ENCODE measurements around the gene FN3K.

FN3K gene

DNA sequence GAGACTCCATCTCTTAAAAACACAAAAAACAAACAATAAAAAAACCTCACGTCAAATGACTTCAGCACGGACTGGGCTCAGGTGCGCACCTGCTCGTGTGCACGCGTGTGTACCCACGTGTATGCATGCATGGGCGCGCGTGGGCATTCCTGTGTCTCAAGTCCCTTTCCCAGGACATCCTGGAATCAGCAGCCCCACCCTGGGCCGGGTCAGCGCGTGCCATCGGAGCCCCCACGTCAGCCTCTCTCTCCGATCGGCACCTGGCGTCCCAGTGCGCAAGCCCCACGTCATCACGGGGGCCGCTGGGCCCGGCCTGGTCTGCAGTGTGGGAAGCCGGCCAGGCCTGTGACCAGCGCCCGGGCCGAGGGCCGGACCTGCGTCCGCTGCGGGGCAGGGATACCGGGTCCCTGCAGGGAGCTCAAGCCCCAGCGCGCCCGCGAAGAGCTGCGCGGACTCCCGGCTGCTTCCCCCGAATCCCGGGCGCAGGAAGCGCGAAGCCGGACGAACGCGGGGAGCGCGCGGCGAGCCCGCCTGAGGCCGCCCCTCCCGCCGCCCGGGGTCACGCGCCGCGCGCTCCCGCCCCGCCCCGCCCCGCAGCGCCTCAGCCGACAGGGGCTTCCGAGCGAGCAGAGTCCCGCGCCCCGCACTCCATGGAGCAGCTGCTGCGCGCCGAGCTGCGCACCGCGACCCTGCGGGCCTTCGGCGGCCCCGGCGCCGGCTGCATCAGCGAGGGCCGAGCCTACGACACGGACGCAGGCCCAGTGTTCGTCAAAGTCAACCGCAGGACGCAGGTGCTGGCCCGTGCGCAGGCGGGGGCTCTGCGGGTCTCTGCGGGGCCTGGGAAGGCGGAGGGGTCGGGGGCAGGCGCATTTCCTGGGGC lies at the start of gene FN3K:
TSS of gene FN3K (plus strand) at position 629 of the 880 bp plus-strand sequence. CDS start at position 651, 22 bp downstream.
- Histone ChIP-seq H3K4me1 (ENCODE audit: control insufficient read depth, insufficient read depth, low read length) (peaks cover 1% of the 10 kb centered on the region; the same call in 1 of the 2 replicates), H3K36me3 (ENCODE audit: control insufficient read depth, insufficient read depth, low read length) (0 out of 2 replicates have a peak, but pooled peaks cover 3% of the 10 kb centered on the region), H3K4me3 (ENCODE audit: low read length) (peak within 1 kb of the TSS; percentile 71), H3K27ac (ENCODE audit: low read length) (no peak within 1 kb of the TSS), H3K9me3 (ENCODE audit: control insufficient read depth, insufficient read depth, low read length) (no peaks in the 10 kb centered on the region), H3K27me3 (ENCODE audit: control insufficient read depth, insufficient read depth, low read length) (no peaks in the 10 kb centered on the region)
- WGBS (ENCODE audit: insufficient coverage, insufficient read length): no CpG with 5 or more reads among the region's 101 CpGs
- DNase-seq (ENCODE audit: low read depth, low spot score): no peak

DNA sequence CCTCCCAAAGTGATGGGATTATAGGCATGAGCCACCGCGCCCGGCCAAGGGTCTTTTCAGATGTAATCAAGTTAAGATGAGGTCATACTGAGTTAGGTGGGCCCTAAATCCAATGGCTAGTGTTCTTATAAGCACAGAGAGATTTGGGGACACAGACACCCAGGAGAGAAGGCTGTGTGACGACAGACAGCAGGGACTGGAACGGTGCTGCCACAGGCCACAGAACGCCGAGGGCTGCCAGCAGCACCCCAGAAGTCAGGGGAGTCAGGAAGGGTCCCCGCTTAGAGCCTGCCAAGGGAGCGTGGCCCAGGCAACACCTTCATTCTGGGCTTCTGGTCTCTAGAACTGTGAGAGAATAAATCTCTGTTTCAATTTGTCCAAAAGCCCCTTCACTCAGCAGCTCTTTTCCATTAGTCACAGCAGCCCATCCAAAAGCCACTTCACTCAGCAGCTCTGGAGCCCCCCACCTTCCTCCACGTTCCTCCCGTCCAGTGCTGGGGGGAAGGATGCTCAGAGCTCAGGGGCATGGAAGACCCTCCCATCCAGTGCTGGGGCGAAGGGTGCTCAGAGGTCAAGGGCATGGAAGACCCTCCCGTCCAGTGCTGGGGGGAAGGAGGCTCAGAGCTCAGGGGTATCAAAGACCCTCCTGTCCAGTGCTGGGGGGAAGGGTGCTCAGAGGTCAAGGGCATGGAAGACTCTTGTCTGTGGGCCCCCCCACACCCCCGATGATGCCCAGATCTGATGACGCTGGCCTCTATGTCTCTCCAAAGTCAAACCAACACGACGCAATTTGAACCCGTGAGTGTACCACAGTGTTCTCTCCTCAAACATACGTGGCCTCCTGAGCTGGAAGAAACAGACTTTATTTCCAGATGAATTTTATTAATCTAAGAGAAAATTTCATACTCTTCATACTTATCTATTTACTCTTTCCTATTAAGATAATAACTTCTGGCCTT lies 48.8 kb upstream of the FN3K start:
- Histone ChIP-seq H3K9me3 (ENCODE audit: control insufficient read depth, insufficient read depth, low read length) (no peaks in the 10 kb centered on the region), H3K27ac (ENCODE audit: low read length) (no peak overlapping the region), H3K4me1 (ENCODE audit: control insufficient read depth, insufficient read depth, low read length) (0 out of 2 replicates have a peak, but pooled peaks cover 2% of the 10 kb centered on the region), H3K36me3 (ENCODE audit: control insufficient read depth, insufficient read depth, low read length) (no peaks in the 10 kb centered on the region; the same call in 1 of the 2 replicates), H3K27me3 (ENCODE audit: control insufficient read depth, insufficient read depth, low read length) (no peaks in the 10 kb centered on the region), H3K4me3 (ENCODE audit: low read length) (no peak overlapping the region)
- no CpG with 5 or more reads among the region's 19 CpGs for WGBS (ENCODE audit: insufficient coverage, insufficient read length)
- no peak for DNase-seq (ENCODE audit: low read depth, low spot score)

DNA sequence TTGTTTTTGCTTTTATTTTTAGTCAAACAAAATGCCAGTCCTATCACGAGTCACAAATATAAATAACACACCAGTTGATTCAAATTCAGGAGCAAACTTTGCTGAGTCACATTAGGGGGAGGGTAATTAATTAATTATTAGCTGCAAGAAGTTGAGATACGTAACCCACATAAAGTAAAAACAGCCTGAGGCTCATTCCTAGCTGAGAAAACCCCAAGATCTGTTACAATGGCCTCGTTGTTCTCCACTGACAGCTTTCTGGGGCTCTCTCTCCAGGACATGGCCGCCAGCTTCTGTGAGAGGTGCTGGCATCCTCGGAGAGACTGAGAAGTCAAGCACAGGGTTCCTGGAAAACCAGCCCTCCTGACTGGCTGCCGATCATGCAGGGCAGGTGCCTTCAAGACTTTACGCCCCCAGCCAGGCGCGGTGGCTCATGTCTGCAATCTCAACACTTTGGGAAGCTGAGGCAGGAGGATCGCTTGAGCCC lies 48.0 kb upstream of the FN3K start:
- no peak for DNase-seq (ENCODE audit: low read depth, low spot score)
- H3K27me3 ChIP-seq (ENCODE audit: control insufficient read depth, insufficient read depth, low read length): no peaks in the 10 kb centered on the region
- H3K36me3 ChIP-seq (ENCODE audit: control insufficient read depth, insufficient read depth, low read length): no peaks in the 10 kb centered on the region; the same call in 1 of the 2 replicates
- H3K4me1 ChIP-seq (ENCODE audit: control insufficient read depth, insufficient read depth, low read length): 0 out of 2 replicates have a peak, but pooled peaks cover 2% of the 10 kb centered on the region
- WGBS (ENCODE audit: insufficient coverage, insufficient read length): no CpG with 5 or more reads among the region's 10 CpGs
- no peak overlapping the region for H3K4me3 ChIP-seq (ENCODE audit: low read length)
- H3K9me3 ChIP-seq (ENCODE audit: control insufficient read depth, insufficient read depth, low read length): no peaks in the 10 kb centered on the region
- no peak overlapping the region for H3K27ac ChIP-seq (ENCODE audit: low read length)

DNA sequence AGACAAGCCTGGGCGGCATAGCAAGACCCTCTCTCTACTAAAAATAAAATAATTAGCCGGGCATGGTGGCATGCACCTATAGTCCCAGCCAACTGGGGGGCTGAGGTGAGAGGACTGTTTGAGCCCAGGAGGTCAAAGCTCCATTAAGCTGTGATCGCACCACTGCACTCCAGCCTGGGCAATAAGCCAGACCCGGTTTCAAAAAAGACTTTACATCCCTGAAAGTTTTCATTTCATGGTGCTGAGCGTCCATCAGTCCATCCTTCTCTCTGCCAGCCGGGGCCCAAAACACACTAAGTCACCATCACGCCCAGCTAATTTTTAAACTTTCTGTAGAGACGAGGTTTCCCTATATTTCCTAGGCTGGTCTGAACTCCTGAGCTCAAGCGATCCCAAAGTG lies 47.5 kb upstream of the FN3K start:
- no peaks in the 10 kb centered on the region for H3K9me3 ChIP-seq (ENCODE audit: control insufficient read depth, insufficient read depth, low read length)
- H3K4me1 ChIP-seq (ENCODE audit: control insufficient read depth, insufficient read depth, low read length): 0 out of 2 replicates have a peak, but pooled peaks cover 2% of the 10 kb centered on the region
- no peak overlapping the region for H3K4me3 ChIP-seq (ENCODE audit: low read length)
- H3K36me3 ChIP-seq (ENCODE audit: control insufficient read depth, insufficient read depth, low read length): no peaks in the 10 kb centered on the region; the same call in 1 of the 2 replicates
- no peaks in the 10 kb centered on the region for H3K27me3 ChIP-seq (ENCODE audit: control insufficient read depth, insufficient read depth, low read length)
- DNase-seq (ENCODE audit: low read depth, low spot score): no peak
- WGBS (ENCODE audit: insufficient coverage, insufficient read length): no CpG with 5 or more reads among the region's 9 CpGs
- H3K27ac ChIP-seq (ENCODE audit: low read length): no peak overlapping the region

DNA sequence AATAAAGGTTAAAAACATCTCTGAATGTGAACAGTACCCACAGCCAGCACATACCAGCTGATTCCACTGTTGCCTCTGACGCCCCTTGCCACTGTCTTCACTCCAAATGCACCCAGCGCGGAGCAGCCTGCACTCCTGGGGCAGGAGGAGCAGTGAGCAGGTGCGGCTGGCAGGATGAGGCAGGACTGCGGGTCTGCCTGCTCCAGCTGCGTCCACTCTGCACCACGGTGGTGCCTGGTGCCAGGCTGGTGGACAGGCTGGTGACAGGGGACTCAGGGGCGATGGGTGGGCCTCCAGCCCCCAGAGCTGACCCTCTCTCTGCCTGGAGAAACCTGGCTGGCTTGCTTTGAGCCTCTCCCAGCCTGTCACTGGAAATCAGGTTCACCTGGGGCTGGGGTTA lies 46.3 kb upstream of the FN3K start:
- Histone ChIP-seq H3K36me3 (ENCODE audit: control insufficient read depth, insufficient read depth, low read length) (no peaks in the 10 kb centered on the region; the same call in 1 of the 2 replicates), H3K27me3 (ENCODE audit: control insufficient read depth, insufficient read depth, low read length) (no peaks in the 10 kb centered on the region), H3K4me1 (ENCODE audit: control insufficient read depth, insufficient read depth, low read length) (0 out of 2 replicates have a peak, but pooled peaks cover 2% of the 10 kb centered on the region), H3K4me3 (ENCODE audit: low read length) (no peak overlapping the region; the same call in 1 of the 2 replicates), H3K27ac (ENCODE audit: low read length) (no peak overlapping the region), H3K9me3 (ENCODE audit: control insufficient read depth, insufficient read depth, low read length) (no peaks in the 10 kb centered on the region)
- no CpG with 5 or more reads among the region's 8 CpGs for WGBS (ENCODE audit: insufficient coverage, insufficient read length)
- no peak for DNase-seq (ENCODE audit: low read depth, low spot score)

DNA sequence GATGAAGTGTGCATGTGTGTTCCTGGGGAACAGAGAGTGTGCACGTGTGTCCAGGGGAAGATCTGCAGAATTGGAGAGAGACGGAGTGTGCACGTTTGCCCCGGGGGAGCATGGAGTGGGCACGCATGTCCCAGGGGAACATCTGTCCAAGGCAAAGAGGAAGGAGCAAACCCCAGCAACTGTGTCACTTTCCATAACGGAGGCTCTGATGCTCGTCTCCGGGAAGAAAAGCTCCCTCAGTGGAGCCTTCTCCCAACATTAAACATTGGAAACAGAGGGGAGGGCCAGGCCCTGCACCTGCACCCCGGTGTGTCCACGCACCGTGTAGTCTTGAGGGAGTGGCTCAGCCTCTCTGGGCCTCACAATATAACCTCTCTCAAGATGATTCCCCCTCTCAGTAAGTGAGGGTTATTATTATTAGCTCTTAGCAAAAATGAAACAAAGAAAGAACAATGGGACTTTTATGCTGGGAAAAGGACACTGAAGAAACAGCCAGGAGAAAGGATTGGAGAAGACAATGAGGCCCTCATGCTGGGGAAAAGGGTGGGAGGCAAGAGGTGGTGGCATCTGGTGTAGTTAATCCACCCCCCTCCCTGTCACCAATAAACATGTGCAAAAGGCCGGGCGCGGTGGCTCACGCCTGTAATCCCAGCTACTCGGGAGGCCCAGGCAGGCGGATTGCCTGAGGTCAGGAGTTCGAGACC lies 44.5 kb upstream of the FN3K start:
- Histone ChIP-seq H3K27me3 (ENCODE audit: control insufficient read depth, insufficient read depth, low read length) (no peaks in the 10 kb centered on the region), H3K36me3 (ENCODE audit: control insufficient read depth, insufficient read depth, low read length) (no peaks in the 10 kb centered on the region; the same call in 1 of the 2 replicates), H3K4me3 (ENCODE audit: low read length) (no peak overlapping the region), H3K9me3 (ENCODE audit: control insufficient read depth, insufficient read depth, low read length) (no peaks in the 10 kb centered on the region), H3K27ac (ENCODE audit: low read length) (no peak overlapping the region), H3K4me1 (ENCODE audit: control insufficient read depth, insufficient read depth, low read length) (no peaks in the 10 kb centered on the region)
- no CpG with 5 or more reads among the region's 18 CpGs for WGBS (ENCODE audit: insufficient coverage, insufficient read length)
- DNase-seq (ENCODE audit: low read depth, low spot score): no peak

DNA sequence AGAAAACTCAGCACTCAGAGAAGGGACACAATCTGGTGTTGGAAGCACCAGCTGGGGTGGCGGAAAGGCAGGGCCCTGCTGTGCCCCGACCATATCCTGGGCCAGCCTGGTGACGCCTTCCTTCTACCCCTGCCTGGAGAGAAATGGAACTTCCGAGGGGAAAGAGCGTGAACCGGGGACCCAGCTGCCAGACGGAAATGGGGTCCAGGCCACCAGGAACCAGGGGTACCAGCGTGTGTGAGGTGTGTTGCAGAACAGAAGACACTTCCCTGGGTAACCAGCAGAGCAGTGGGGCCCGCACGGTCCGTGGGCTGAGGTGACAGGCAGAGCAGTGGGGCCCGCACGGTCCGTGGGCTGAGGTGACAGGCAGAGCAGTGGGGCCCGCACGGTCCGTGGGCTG lies 43.7 kb upstream of the FN3K start:
- no peak overlapping the region for H3K4me3 ChIP-seq (ENCODE audit: low read length)
- no peak overlapping the region for H3K27ac ChIP-seq (ENCODE audit: low read length)
- H3K27me3 ChIP-seq (ENCODE audit: control insufficient read depth, insufficient read depth, low read length): peaks cover 5% of the 10 kb centered on the region; the same call in 1 of the 2 replicates
- DNase-seq (ENCODE audit: low read depth, low spot score): no peak
- H3K36me3 ChIP-seq (ENCODE audit: control insufficient read depth, insufficient read depth, low read length): no peaks in the 10 kb centered on the region; the same call in 1 of the 2 replicates
- WGBS (ENCODE audit: insufficient coverage, insufficient read length): no CpG with 5 or more reads among the region's 17 CpGs
- H3K9me3 ChIP-seq (ENCODE audit: control insufficient read depth, insufficient read depth, low read length): no peaks in the 10 kb centered on the region
- no peaks in the 10 kb centered on the region for H3K4me1 ChIP-seq (ENCODE audit: control insufficient read depth, insufficient read depth, low read length)

DNA sequence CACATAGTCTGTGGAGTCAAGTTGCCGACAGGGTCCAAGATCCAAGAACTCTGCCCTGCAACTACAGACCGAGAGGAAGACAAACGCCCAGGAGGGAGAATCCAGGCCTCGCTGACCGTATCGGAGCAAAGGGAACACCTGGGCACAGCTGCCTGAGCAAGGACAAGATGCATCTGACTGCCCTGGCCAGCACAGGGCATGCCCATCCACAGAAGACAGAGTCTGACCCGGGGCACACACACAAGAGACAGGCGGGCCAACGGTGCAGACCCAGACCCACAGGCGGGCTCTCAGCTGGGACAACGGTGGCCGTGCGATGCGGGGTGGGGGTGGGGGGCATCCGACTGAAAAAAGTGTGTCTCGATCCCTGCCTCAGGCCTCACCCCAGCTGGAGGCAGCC lies 43.1 kb upstream of the FN3K start:
- Histone ChIP-seq H3K4me3 (ENCODE audit: low read length) (no peak overlapping the region), H3K27me3 (ENCODE audit: control insufficient read depth, insufficient read depth, low read length) (peaks cover 11% of the 10 kb centered on the region; the same call in 1 of the 2 replicates), H3K9me3 (ENCODE audit: control insufficient read depth, insufficient read depth, low read length) (no peaks in the 10 kb centered on the region), H3K36me3 (ENCODE audit: control insufficient read depth, insufficient read depth, low read length) (no peaks in the 10 kb centered on the region; the same call in 1 of the 2 replicates), H3K4me1 (ENCODE audit: control insufficient read depth, insufficient read depth, low read length) (no peaks in the 10 kb centered on the region), H3K27ac (ENCODE audit: low read length) (no peak overlapping the region)
- no peak for DNase-seq (ENCODE audit: low read depth, low spot score)
- WGBS (ENCODE audit: insufficient coverage, insufficient read length): no CpG with 5 or more reads among the region's 16 CpGs

DNA sequence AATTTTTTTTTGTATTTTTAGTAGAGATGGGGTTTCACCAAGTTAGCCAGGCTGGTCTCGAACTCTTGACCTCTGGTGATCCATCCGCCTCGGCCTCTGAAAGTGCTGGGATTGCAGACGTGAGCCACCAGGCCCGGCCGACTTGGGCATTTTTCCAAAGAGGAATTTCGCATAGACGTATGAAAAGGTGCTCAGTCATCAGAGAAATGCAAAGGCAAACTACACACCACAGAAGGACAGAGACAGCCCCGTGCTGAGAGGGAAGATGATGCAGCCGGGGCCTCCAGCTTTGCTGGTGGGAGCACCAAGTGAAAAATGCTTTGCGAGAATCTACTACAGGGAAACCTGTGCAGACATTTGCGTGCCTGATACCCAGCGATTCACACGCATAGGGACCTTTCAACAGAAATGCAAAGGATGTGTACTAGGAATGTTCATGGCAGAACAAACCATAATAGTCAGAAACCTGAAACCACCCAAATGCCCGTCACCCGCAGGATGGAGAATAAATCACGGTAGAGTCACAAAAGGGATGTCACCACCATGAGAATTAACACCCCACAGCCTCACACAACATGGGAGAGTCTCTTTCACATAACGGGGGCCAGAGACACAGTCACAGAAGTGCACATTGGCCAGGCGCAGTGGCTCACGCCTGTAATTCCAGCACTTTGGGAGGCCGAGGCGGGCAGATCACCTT lies 42.1 kb upstream of the FN3K start:
- Histone ChIP-seq H3K27me3 (ENCODE audit: control insufficient read depth, insufficient read depth, low read length) (peaks cover 15% of the 10 kb centered on the region; the same call in 1 of the 2 replicates), H3K36me3 (ENCODE audit: control insufficient read depth, insufficient read depth, low read length) (no peaks in the 10 kb centered on the region; the same call in 1 of the 2 replicates)

More for the DNA sequence above, 42.1 kb upstream of the FN3K start:
- Histone ChIP-seq H3K9me3 (ENCODE audit: control insufficient read depth, insufficient read depth, low read length) (no peaks in the 10 kb centered on the region), H3K27ac (ENCODE audit: low read length) (no peak overlapping the region), H3K4me3 (ENCODE audit: low read length) (no peak overlapping the region), H3K4me1 (ENCODE audit: control insufficient read depth, insufficient read depth, low read length) (no peaks in the 10 kb centered on the region)
- WGBS (ENCODE audit: insufficient coverage, insufficient read length): no CpG with 5 or more reads among the region's 22 CpGs
- no peak for DNase-seq (ENCODE audit: low read depth, low spot score)
